ENCODE results near the gene LCP1. TPM values are rescaled to one million over a fixed set of nuclear protein-coding genes. Genes with fewer than 3 reads are reported as not detected.

The LCP1 gene
- total RNA-seq, 1 donor from 2014 or later: 8.4 TPM

GRCh38 chr13:46168341-46168740, 13.6 kb downstream of the LCP1 start:
- no peak for DNase-seq (ENCODE audit: low read depth)
- Histone ChIP-seq H3K4me3 (ENCODE audit: insufficient read depth, low read depth, low read length) (no peak overlapping the region), H3K36me3 (ENCODE audit: insufficient read depth, low read length) (no peaks in the 10 kb centered on the region), H3K9ac (ENCODE audit: low read length) (no peak overlapping the region), H3K4me1 (ENCODE audit: insufficient read depth, low read length) (peaks cover 8% of the 10 kb centered on the region), H3K4me2 (ENCODE audit: low read length) (no peak overlapping the region), H3K79me2 (ENCODE audit: insufficient read depth, low read length) (no peaks in the 10 kb centered on the region), H3K9me3 (ENCODE audit: insufficient read depth, low read depth, low read length) (no peaks in the 10 kb centered on the region), H3K27me3 (ENCODE audit: insufficient read depth, low read length) (no peaks in the 10 kb centered on the region), H3K27ac (ENCODE audit: low read depth, low read length) (no peak overlapping the region), H4K20me1 (ENCODE audit: insufficient read depth, low read length) (no peaks in the 10 kb centered on the region), H2AFZ (ENCODE audit: low read depth, low read length) (no peak overlapping the region)
- Mint-ChIP-seq H3K27me3 (ENCODE audit: low read depth, unreplicated experiment) (peaks cover 2% of the 10 kb centered on the region), H3K27ac (ENCODE audit: unreplicated experiment) (no peak overlapping the region), H3K36me3 (ENCODE audit: low read depth, unreplicated experiment) (no peaks in the 10 kb centered on the region), H3K4me3 (ENCODE audit: unreplicated experiment) (no peak overlapping the region), H3K9me3 (ENCODE audit: unreplicated experiment) (no peaks in the 10 kb centered on the region), H3K4me1 (ENCODE audit: low read depth, unreplicated experiment) (peaks cover 31% of the 10 kb centered on the region)
- no peak for FAIRE-seq
- TF ChIP-seq, protein P1, sequence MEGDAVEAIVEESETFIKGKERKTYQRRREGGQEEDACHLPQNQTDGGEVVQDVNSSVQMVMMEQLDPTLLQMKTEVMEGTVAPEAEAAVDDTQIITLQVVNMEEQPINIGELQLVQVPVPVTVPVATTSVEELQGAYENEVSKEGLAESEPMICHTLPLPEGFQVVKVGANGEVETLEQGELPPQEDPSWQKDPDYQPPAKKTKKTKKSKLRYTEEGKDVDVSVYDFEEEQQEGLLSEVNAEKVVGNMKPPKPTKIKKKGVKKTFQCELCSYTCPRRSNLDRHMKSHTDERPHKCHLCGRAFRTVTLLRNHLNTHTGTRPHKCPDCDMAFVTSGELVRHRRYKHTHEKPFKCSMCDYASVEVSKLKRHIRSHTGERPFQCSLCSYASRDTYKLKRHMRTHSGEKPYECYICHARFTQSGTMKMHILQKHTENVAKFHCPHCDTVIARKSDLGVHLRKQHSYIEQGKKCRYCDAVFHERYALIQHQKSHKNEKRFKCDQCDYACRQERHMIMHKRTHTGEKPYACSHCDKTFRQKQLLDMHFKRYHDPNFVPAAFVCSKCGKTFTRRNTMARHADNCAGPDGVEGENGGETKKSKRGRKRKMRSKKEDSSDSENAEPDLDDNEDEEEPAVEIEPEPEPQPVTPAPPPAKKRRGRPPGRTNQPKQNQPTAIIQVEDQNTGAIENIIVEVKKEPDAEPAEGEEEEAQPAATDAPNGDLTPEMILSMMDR (IDR thresholded peaks at IDR 0.05; ENCODE audit: insufficient read depth, low read depth, low read length): no peak
- TF ChIP-seq EZH2 (IDR thresholded peaks at IDR 0.05; ENCODE audit: insufficient read depth, low read length): no peak

DNA sequence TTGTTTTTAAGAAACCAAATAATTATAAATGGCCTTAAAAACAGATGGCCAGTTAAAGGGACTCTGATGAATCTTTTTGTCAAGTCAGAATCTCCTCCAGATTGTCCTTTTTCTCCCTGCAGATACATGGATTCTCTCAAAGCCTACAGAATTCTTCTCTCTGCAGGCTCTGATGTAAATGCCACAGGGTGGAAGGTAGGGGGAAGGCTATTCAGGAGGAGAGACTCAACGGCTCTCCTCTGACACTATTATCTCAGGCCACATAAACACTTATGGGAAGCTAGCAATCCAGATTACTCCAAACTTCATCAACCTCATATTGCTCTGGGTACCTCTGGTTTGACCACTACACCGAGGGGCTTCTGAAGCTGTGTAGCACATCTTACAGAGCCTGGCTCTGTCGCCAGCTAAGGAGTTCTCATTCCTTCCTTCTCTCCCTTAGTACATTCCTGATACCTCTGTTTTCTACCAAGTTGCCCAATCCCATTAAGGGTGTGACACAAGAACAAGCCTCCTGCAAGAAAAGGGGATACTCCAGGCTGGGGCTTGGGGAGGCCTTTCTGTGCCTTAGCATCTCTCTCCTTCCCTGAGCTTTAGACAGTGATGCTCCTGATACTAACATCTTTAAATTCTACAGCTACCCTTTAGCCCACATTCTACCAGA, 14.9 kb downstream of the LCP1 start:
- H3K4me3 ChIP-seq (ENCODE audit: insufficient read depth, low read depth, low read length): no peak overlapping the region

DNA sequence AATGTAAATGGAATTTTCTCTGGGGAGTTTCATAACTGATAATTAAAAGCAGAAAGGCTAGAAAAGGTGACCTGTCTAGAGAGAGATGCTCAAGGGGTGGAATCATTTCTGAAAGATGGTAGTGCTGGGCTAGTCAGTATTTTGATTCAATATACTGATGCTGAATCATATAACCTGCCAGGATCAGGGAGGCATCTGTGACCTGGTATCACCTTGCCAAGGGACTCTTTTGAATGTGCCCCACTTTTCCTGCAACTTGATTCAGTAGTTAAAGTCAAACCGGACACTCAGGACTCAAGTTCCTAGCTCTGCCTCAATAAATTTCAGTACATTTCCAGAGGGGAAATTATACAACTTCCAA, 15.8 kb downstream of the LCP1 start:
- no peaks in the 10 kb centered on the region for H3K9me3 ChIP-seq (ENCODE audit: insufficient read depth, low read depth, low read length)
- peaks cover 3% of the 10 kb centered on the region for H3K4me1 ChIP-seq (ENCODE audit: insufficient read depth, low read length)
- H3K9ac ChIP-seq (ENCODE audit: low read length): no peak overlapping the region
- H3K36me3 Mint-ChIP-seq (ENCODE audit: low read depth, unreplicated experiment): no peaks in the 10 kb centered on the region
- H3K79me2 ChIP-seq (ENCODE audit: insufficient read depth, low read length): no peaks in the 10 kb centered on the region
- H2AFZ ChIP-seq (ENCODE audit: low read depth, low read length): no peak overlapping the region
- no peak for FAIRE-seq
- no peaks in the 10 kb centered on the region for H3K27me3 ChIP-seq (ENCODE audit: insufficient read depth, low read length)
- H3K27me3 Mint-ChIP-seq (ENCODE audit: low read depth, unreplicated experiment): no peaks in the 10 kb centered on the region
- no peak overlapping the region for H3K4me3 Mint-ChIP-seq (ENCODE audit: unreplicated experiment)
- H3K4me3 ChIP-seq (ENCODE audit: insufficient read depth, low read depth, low read length): no peak overlapping the region
- no peaks in the 10 kb centered on the region for H3K9me3 Mint-ChIP-seq (ENCODE audit: unreplicated experiment)
- no peak for TF ChIP-seq EZH2 (IDR thresholded peaks at IDR 0.05; ENCODE audit: insufficient read depth, low read length)
- TF ChIP-seq, protein P1 (IDR thresholded peaks at IDR 0.05; ENCODE audit: insufficient read depth, low read depth, low read length): no peak
- no peaks in the 10 kb centered on the region for H3K36me3 ChIP-seq (ENCODE audit: insufficient read depth, low read length)
- no peaks in the 10 kb centered on the region for H4K20me1 ChIP-seq (ENCODE audit: insufficient read depth, low read length)
- no peak for DNase-seq (ENCODE audit: low read depth)
- no peak overlapping the region for H3K27ac ChIP-seq (ENCODE audit: low read depth, low read length)
- H3K4me1 Mint-ChIP-seq (ENCODE audit: low read depth, unreplicated experiment): peaks cover 26% of the 10 kb centered on the region
- no peak overlapping the region for H3K27ac Mint-ChIP-seq (ENCODE audit: unreplicated experiment)
- no peak overlapping the region for H3K4me2 ChIP-seq (ENCODE audit: low read length)

More for the DNA sequence above, 14.9 kb downstream of the LCP1 start:
- H3K36me3 ChIP-seq (ENCODE audit: insufficient read depth, low read length): no peaks in the 10 kb centered on the region
- H3K79me2 ChIP-seq (ENCODE audit: insufficient read depth, low read length): no peaks in the 10 kb centered on the region
- no peaks in the 10 kb centered on the region for H4K20me1 ChIP-seq (ENCODE audit: insufficient read depth, low read length)
- H3K27me3 Mint-ChIP-seq (ENCODE audit: low read depth, unreplicated experiment): no peaks in the 10 kb centered on the region
- no peaks in the 10 kb centered on the region for H3K9me3 Mint-ChIP-seq (ENCODE audit: unreplicated experiment)
- no peak overlapping the region for H3K27ac ChIP-seq (ENCODE audit: low read depth, low read length)
- no peaks in the 10 kb centered on the region for H3K27me3 ChIP-seq (ENCODE audit: insufficient read depth, low read length)
- TF ChIP-seq, protein P1 (IDR thresholded peaks at IDR 0.05; ENCODE audit: insufficient read depth, low read depth, low read length): no peak
- TF ChIP-seq EZH2 (IDR thresholded peaks at IDR 0.05; ENCODE audit: insufficient read depth, low read length): no peak
- no peak overlapping the region for H3K4me3 Mint-ChIP-seq (ENCODE audit: unreplicated experiment)
- H3K27ac Mint-ChIP-seq (ENCODE audit: unreplicated experiment): no peak overlapping the region
- no peaks in the 10 kb centered on the region for H3K9me3 ChIP-seq (ENCODE audit: insufficient read depth, low read depth, low read length)
- H3K4me1 Mint-ChIP-seq (ENCODE audit: low read depth, unreplicated experiment): peaks cover 29% of the 10 kb centered on the region
- H3K36me3 Mint-ChIP-seq (ENCODE audit: low read depth, unreplicated experiment): no peaks in the 10 kb centered on the region
- H3K4me2 ChIP-seq (ENCODE audit: low read length): no peak overlapping the region
- no peak overlapping the region for H2AFZ ChIP-seq (ENCODE audit: low read depth, low read length)
- no peak for FAIRE-seq
- peaks cover 3% of the 10 kb centered on the region for H3K4me1 ChIP-seq (ENCODE audit: insufficient read depth, low read length)
- H3K9ac ChIP-seq (ENCODE audit: low read length): no peak overlapping the region
- DNase-seq (ENCODE audit: low read depth): no peak
